HG02642 (cell line): ENCODE results near the gene PRKCG.
"Not testable (repeated sequence)": the region's sequence is repeated elsewhere in the genome, so short reads cannot be mapped to it uniquely, and the experiment has no call there.

ENCODE experiments used
- ATAC-seq: cut with Tn5 transposase; IDR thresholded peaks from one replicate; pipeline ENCODE4 v1.9.1; 2021; ENCODE audit warnings: mild to moderate bottlenecking; ENCODE audit not compliant: unreplicated experiment, poor library complexity

Gene PRKCG

DNA sequence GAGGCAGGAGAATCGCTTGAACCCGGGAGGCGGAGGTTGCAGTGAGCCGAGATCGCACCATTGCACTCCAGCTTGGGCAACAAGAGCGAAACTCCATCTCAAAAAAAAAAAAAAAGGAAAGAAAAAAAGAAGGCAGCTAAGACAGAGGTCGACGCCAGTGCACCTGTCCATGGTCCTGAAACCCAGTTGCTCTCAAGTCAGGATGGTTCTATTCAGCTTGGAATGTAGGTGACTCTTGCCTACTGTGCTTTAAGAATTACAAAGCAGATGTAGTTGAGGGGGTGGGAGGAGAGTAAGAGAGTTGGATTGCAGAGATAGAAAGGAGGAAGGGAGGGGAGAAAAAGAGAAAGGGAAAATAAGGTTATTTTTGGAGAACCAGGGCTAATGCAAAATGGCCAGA is 45.7 kb downstream of the PRKCG start:
- ATAC-seq = no peak

DNA sequence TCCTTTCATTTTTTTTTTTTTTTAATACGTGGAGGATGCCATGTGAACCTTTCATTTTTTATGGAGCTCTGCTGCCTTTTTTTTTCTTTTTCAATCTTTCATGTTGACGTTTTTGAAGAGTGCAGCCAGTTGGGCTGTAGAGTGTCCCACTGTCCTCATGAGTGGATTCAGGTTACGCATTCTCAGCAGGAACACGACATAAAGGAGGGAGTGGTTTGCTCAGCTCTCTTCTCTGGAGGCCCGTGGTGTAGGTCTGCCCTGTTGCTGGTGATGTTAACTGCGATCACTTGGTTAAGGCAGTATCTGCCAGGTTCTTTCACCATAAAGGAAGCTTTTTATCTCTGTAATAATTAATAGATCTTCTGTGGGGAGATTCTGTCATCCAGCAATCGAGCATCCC is 54.0 kb downstream of the PRKCG start:
- no peak for ATAC-seq

DNA sequence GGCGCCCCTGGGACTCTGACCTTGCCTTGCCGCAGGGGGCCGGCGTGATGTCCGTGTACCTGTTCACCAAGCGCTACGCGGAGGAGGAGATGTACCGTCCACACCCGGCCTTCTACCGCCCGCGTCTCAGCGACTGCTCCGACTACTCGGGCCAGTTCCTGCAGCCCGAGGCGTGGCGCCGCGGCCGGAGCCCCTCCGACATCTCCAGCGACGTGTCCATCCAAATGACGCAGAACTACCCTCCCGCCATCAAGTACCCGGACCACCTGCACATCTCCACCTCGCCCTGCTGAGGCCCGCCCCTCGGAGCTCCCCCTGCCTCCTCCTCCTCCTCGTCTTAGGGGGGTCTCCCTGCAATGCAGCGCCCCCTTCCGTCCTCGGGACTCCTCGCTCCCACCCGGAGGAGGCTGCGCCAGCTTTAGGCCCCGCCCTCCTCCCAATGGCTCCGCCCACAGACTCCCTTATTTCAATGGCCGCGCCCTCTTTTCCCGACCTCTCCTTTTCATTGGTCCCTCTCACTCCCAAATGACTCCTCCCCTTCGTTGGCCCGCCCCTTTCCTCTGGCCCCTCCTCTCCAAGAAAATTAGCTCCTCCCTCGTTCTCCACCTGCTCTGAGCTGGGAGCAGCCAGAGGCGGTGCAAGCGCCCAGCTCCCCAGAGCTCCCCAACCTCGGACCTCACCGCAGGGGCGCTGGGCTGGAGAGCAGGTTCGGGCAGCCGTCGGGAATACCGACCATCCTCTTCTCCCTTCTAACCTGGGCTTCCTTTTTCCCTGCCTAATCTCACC is 60.2 kb downstream of the PRKCG start:
- no peak for ATAC-seq

DNA sequence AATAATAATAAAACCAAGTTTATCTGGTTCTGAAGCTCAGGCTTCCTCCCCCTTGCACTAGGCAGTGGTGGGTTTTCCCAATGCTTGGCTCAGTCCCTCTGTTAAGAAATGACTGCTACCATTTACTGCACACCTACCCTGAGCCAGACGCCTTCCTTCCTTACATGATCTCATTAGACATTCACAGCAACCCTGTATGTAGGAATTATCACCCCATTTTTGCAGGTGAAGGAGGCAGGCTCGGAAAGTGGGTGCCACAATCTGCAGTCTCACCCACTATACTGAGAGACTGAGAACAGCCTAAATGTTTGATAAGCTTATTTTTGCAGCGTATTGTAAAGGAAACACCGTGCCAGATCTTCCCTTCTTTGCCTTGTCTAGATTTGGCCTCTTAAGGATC is 62.4 kb downstream of the PRKCG start:
- ATAC-seq = no peak

DNA sequence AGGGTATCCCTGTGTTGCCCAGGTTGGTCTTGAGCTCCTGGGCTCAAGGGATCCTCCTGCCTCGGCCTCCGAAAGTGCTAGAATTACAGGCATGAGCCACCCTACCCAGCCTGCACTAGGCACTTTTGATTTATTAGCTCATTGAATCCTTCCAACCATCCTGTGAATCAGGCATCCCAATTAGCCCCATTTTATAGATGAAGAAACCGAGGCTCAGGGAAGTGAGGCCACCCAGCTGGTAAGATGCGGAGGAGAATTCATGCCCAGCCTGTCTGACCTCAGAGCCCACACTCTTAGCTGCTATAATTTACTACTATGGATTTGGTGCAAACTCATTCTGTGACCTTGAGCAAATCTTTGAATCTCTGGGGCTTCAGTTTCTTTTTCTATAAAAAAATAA is 62.9 kb downstream of the PRKCG start:
- ATAC-seq = no peak

DNA sequence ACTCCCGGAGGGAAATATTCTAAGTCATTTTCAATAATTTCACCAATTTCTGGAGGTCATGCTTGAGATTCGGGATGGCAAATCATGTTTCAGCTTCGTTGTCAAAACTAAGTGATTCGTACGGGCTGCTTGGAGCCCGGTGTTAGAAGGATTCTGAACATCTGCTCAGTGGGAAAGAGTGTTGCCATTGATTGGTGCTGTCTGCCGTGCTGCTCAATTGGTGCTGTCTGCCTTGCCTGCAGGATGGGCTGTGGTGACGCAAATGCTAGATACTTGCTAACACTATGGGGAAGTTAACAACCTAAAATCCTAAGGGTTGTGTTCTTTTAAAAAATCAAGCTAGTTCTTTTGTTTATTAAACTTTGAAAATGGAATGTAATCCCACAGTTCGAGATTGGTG is 63.4 kb downstream of the PRKCG start:
- ATAC-seq = no peak

DNA sequence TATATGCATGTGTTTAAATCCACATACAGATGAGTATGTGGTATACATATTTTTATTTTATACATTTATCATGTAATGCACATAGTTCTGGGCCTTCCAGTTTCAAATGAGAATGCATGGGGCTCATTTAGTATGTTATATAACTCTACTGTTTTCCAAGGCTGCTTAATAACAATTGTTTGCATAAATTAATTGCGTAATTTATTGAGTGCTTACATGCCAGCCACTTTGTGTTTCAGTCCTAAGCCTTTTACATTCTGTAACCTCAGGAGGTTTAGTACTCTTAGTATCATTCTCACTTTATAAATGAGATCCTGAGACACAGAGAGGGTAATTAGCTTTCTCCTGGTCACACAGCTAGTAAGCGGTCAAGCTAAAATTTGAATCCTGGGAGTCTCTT is 64.0 kb downstream of the PRKCG start:
- no peak for ATAC-seq

DNA sequence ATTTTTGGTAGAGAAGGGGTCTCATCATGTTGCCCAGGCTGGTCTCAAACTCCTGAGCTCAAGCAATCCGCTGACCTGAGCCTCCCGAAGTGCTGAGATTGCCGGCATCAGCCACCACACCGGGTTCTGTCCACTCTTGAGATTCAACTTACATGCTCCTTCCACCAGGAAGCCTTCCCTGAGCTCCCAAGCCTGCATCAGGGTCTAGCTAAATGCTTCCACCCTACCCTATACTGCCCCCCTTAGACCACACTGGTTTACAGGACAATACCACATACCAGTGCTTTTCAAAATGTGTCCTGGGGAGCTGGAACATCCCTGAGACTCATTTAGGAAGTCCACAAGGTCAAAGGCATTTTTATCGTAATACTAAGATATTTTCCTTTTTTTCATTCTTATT is 65.6 kb downstream of the PRKCG start:
- ATAC-seq = no peak

DNA sequence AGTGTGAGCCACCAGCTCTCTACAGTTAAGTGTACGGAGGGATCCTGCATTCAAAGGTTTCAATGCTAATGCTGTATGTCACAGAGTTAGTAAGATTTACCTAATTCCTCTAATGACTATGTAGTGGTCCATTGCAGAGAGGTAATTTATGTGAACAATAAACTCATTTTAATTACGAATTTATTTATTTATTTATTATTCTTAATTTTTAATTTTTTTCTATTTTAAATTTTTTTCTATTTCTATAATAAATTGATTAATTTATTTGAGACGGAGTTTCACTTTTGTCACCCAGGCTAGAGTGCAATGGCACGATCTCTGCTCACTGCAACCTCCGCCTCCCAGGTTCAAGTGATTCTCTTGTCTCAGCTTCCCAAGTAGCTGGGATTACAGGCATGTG is 66.6 kb downstream of the PRKCG start:
- ATAC-seq = not testable (repeated sequence)

DNA sequence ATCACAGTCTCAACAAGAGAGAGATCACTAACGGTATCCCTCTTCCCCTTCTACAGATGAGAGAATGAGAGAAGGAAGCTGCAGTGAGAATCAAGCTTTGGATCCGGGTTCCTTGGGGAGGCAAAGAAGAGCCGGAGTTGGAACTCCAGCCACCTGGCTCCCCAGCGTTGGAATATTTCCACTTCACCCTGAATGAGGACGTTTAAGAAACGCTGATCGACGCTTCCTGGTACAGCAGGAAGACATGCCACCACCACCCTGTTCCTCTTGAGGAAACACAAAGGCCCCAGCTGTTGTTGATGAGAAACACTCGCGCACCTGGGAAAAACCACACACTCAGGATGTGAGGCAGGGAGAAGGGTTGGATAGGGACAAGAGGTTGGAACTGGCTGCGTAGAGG is 69.4 kb downstream of the PRKCG start:
- no peak for ATAC-seq

DNA sequence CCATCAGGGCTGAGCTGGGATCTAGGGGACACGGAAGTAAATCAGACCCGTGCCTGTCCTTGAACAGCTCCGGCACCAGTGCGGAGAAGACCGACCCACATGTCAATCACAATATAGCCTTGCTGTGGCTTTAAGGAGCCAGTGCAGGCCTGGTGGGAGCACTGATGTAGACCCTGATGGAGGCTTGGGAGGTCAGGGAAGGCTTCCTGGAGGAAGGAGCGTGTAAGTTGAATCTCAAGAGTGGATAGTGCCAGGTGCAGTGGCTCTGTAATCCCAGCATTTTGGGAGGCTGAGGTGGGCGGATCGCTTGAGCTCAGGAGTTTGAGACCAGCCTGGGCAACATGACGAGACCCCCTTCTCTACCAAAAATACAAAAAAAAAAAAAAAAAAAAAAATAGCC is 70.0 kb downstream of the PRKCG start:
- ATAC-seq = no peak

DNA sequence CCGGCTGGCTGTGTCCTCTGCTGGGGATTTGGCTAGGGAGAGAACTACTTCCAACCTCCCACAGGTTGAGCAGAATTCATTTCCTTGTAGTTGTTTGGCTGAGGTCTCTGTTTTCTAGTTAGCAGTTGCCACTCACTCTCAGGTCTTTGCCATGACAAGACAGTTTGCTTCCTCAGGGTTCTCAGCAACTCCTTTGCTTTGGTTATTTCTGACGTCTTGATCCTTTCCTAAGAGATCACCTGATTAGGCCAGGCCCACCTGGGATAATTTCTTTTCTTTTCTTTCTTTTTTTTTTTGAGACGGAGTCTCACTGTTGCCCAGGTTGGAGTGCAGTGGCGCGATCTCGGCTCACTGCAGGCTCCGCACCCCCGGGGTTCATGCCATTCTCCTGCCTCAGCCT is 71.4 kb downstream of the PRKCG start:
- ATAC-seq = no peak
